22Rv1 (cell line): Measurements from ENCODE around the gene PDE8B.

ENCODE experiments used
- ZFX ChIP-seq: fragments of 450-650 bp; IDR thresholded peaks from 2 replicates; pipeline ENCODE4 v1.6.1; 2017; ENCODE audit warnings: antibody characterized with exemption, borderline replicate concordance
- TF ChIP-seq, protein P1 (sequence below): fragments of 450-650 bp; IDR thresholded peaks from 2 replicates; pipeline ENCODE4 v1.5.1; 2017; ENCODE audit warnings: mild to moderate bottlenecking

DNA sequence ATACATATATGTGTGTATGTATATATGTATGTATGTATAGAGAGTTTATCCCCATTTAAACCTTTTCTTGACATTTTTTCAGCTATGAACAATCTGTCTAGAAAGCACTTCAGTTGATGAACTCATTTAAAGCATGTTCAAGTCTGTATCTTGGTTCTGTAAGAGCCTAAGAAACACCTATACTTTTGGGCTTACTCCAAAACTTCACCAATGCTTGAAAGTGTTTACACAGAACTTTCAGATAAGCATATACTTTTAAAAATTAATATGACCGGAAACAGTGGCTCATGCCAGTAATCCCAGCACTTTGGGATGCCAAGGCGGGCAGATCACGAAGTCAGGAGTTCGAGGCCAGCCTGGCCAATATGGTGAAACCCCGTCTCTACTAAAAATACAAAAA is 250.8 kb downstream of the PDE8B start:
- TF ChIP-seq, protein P1, sequence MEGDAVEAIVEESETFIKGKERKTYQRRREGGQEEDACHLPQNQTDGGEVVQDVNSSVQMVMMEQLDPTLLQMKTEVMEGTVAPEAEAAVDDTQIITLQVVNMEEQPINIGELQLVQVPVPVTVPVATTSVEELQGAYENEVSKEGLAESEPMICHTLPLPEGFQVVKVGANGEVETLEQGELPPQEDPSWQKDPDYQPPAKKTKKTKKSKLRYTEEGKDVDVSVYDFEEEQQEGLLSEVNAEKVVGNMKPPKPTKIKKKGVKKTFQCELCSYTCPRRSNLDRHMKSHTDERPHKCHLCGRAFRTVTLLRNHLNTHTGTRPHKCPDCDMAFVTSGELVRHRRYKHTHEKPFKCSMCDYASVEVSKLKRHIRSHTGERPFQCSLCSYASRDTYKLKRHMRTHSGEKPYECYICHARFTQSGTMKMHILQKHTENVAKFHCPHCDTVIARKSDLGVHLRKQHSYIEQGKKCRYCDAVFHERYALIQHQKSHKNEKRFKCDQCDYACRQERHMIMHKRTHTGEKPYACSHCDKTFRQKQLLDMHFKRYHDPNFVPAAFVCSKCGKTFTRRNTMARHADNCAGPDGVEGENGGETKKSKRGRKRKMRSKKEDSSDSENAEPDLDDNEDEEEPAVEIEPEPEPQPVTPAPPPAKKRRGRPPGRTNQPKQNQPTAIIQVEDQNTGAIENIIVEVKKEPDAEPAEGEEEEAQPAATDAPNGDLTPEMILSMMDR, result no peak
- no peak for TF ChIP-seq ZFX
